ENCODE results near the gene DGUOK. TPM values are rescaled to one million over a fixed set of nuclear protein-coding genes. Genes with fewer than 3 reads are reported as not detected.

The DGUOK gene
- total and polyA plus RNA-seq, 9 donors, result 35.0 to 50.5 (median 44.9) TPM

- Histone ChIP-seq H3K4me3 (ENCODE audit: low read length) (no peak overlapping the region), H3K9me3 (replicated peaks; ENCODE audit: control insufficient read depth, low read depth, low read length) (no peaks in the 10 kb centered on the region), H3K36me3 (ENCODE audit: control insufficient read depth, insufficient read depth, low read length) (no peaks in the 10 kb centered on the region), H3K27ac (ENCODE audit: low read length) (no peak overlapping the region), H3K4me1 (ENCODE audit: control insufficient read depth, insufficient read depth, low read length) (no peaks in the 10 kb centered on the region), H3K27me3 (ENCODE audit: control insufficient read depth, insufficient read depth, low read length) (no peaks in the 10 kb centered on the region)
- no CpG with 5 or more reads among the region's 5 CpGs for WGBS (ENCODE audit: insufficient coverage)
- DNase-seq, result peak; percentile 52
These were observed 37.5 kb upstream of the DGUOK start for GRCh38 chr2:73889206-73889605.

- Histone ChIP-seq H3K4me1 (ENCODE audit: control insufficient read depth, insufficient read depth, low read length) (no peaks in the 10 kb centered on the region), H3K27me3 (ENCODE audit: control insufficient read depth, insufficient read depth, low read length) (no peaks in the 10 kb centered on the region), H3K36me3 (ENCODE audit: control insufficient read depth, insufficient read depth, low read length) (no peaks in the 10 kb centered on the region), H3K9me3 (replicated peaks; ENCODE audit: control insufficient read depth, low read depth, low read length) (no peaks in the 10 kb centered on the region), H3K4me3 (ENCODE audit: low read length) (no peak overlapping the region), H3K27ac (ENCODE audit: low read length) (no peak overlapping the region)
- no peak for DNase-seq
- no CpG with 5 or more reads among the region's 9 CpGs for WGBS (ENCODE audit: insufficient coverage)
These were observed 36.2 kb upstream of the DGUOK start for GRCh38 chr2:73890301-73891092.

GRCh38 chr2:73891276-73891901 is 35.3 kb upstream of the DGUOK start:
- no peak for DNase-seq
- H3K36me3 ChIP-seq (ENCODE audit: control insufficient read depth, insufficient read depth, low read length), result no peaks in the 10 kb centered on the region
- H3K27ac ChIP-seq (ENCODE audit: low read length), result no peak overlapping the region
- H3K4me3 ChIP-seq (ENCODE audit: low read length), result no peak overlapping the region
- no peaks in the 10 kb centered on the region for H3K27me3 ChIP-seq (ENCODE audit: control insufficient read depth, insufficient read depth, low read length)
- 91% methylated on average over 5 of the region's 5 CpGs for WGBS (ENCODE audit: insufficient coverage)
- peaks cover 2% of the 10 kb centered on the region for H3K4me1 ChIP-seq (ENCODE audit: control insufficient read depth, insufficient read depth, low read length)
- no peaks in the 10 kb centered on the region for H3K9me3 ChIP-seq (replicated peaks; ENCODE audit: control insufficient read depth, low read depth, low read length)

- H3K4me1 ChIP-seq (ENCODE audit: control insufficient read depth, insufficient read depth, low read length), result peaks cover 6% of the 10 kb centered on the region
- no peaks in the 10 kb centered on the region for H3K27me3 ChIP-seq (ENCODE audit: control insufficient read depth, insufficient read depth, low read length)
- DNase-seq, result no peak
- H3K36me3 ChIP-seq (ENCODE audit: control insufficient read depth, insufficient read depth, low read length), result no peaks in the 10 kb centered on the region
- no peak within 1 kb of the TSS for H3K4me3 ChIP-seq (ENCODE audit: low read length)
- H3K9me3 ChIP-seq (replicated peaks; ENCODE audit: control insufficient read depth, low read depth, low read length), result no peaks in the 10 kb centered on the region
- WGBS (ENCODE audit: insufficient coverage), result 54% methylated on average over 12 of the region's 15 CpGs
- H3K27ac ChIP-seq (ENCODE audit: low read length), result no peak within 1 kb of the TSS
These were observed 33.9 kb upstream of the DGUOK start, which contains the start of gene ACTG2 for GRCh38 chr2:73892631-73893329. ACTG2 (plus strand) TSS chr2:73893008; CDS start chr2:73901312, 8,304 bp downstream.

GRCh38 chr2:73893764-73894474 is 32.8 kb upstream of the DGUOK start:
- H3K4me3 ChIP-seq (ENCODE audit: low read length), result no peak overlapping the region
- DNase-seq, result no peak
- H3K27ac ChIP-seq (ENCODE audit: low read length), result no peak overlapping the region
- no peaks in the 10 kb centered on the region for H3K9me3 ChIP-seq (replicated peaks; ENCODE audit: control insufficient read depth, low read depth, low read length)
- 94% methylated on average over 7 of the region's 9 CpGs for WGBS (ENCODE audit: insufficient coverage)
- H3K4me1 ChIP-seq (ENCODE audit: control insufficient read depth, insufficient read depth, low read length), result peaks cover 6% of the 10 kb centered on the region
- H3K27me3 ChIP-seq (ENCODE audit: control insufficient read depth, insufficient read depth, low read length), result no peaks in the 10 kb centered on the region
- H3K36me3 ChIP-seq (ENCODE audit: control insufficient read depth, insufficient read depth, low read length), result no peaks in the 10 kb centered on the region

GRCh38 chr2:73894475-73894850 is 32.2 kb upstream of the DGUOK start:
- Histone ChIP-seq H3K27ac (ENCODE audit: low read length) (no peak overlapping the region), H3K9me3 (replicated peaks; ENCODE audit: control insufficient read depth, low read depth, low read length) (no peaks in the 10 kb centered on the region), H3K27me3 (ENCODE audit: control insufficient read depth, insufficient read depth, low read length) (no peaks in the 10 kb centered on the region), H3K4me3 (ENCODE audit: low read length) (no peak overlapping the region), H3K36me3 (ENCODE audit: control insufficient read depth, insufficient read depth, low read length) (no peaks in the 10 kb centered on the region), H3K4me1 (ENCODE audit: control insufficient read depth, insufficient read depth, low read length) (peaks cover 6% of the 10 kb centered on the region)
- no peak for DNase-seq
- 84% methylated on average over 2 of the region's 2 CpGs for WGBS (ENCODE audit: insufficient coverage)

GRCh38 chr2:73894877-73895276 is 31.8 kb upstream of the DGUOK start:
- H3K27ac ChIP-seq (ENCODE audit: low read length), result no peak overlapping the region
- H3K36me3 ChIP-seq (ENCODE audit: control insufficient read depth, insufficient read depth, low read length), result no peaks in the 10 kb centered on the region
- H3K4me1 ChIP-seq (ENCODE audit: control insufficient read depth, insufficient read depth, low read length), result peaks cover 6% of the 10 kb centered on the region
- WGBS (ENCODE audit: insufficient coverage), result 93% methylated on average over 4 of the region's 6 CpGs
- no peak overlapping the region for H3K4me3 ChIP-seq (ENCODE audit: low read length)
- H3K9me3 ChIP-seq (replicated peaks; ENCODE audit: control insufficient read depth, low read depth, low read length), result no peaks in the 10 kb centered on the region
- no peak for DNase-seq
- H3K27me3 ChIP-seq (ENCODE audit: control insufficient read depth, insufficient read depth, low read length), result no peaks in the 10 kb centered on the region

- WGBS (ENCODE audit: insufficient coverage), result no CpG with 5 or more reads among the region's 9 CpGs
These were observed 31.2 kb upstream of the DGUOK start for GRCh38 chr2:73895473-73895872.

GRCh38 chr2:73896362-73897239 is 30.1 kb upstream of the DGUOK start:
- WGBS (ENCODE audit: insufficient coverage), result 25% methylated on average over 11 of the region's 15 CpGs
- peak; percentile 54 for DNase-seq
- no peaks in the 10 kb centered on the region for H3K9me3 ChIP-seq (replicated peaks; ENCODE audit: control insufficient read depth, low read depth, low read length)
- no peaks in the 10 kb centered on the region for H3K27me3 ChIP-seq (ENCODE audit: control insufficient read depth, insufficient read depth, low read length)
- no peaks in the 10 kb centered on the region for H3K36me3 ChIP-seq (ENCODE audit: control insufficient read depth, insufficient read depth, low read length)
- peaks cover 6% of the 10 kb centered on the region for H3K4me1 ChIP-seq (ENCODE audit: control insufficient read depth, insufficient read depth, low read length)
- no peak overlapping the region for H3K27ac ChIP-seq (ENCODE audit: low read length)
- H3K4me3 ChIP-seq (ENCODE audit: low read length), result no peak overlapping the region

More at GRCh38 chr2:73895473-73895872, 31.2 kb upstream of the DGUOK start:
- Histone ChIP-seq H3K4me3 (ENCODE audit: low read length) (no peak overlapping the region), H3K27ac (ENCODE audit: low read length) (no peak overlapping the region), H3K27me3 (ENCODE audit: control insufficient read depth, insufficient read depth, low read length) (no peaks in the 10 kb centered on the region), H3K4me1 (ENCODE audit: control insufficient read depth, insufficient read depth, low read length) (peaks cover 6% of the 10 kb centered on the region), H3K36me3 (ENCODE audit: control insufficient read depth, insufficient read depth, low read length) (no peaks in the 10 kb centered on the region), H3K9me3 (replicated peaks; ENCODE audit: control insufficient read depth, low read depth, low read length) (no peaks in the 10 kb centered on the region)
- no peak for DNase-seq
